K562 (cell line): ENCODE data around the gene SLBP. TPM values are rescaled to one million over a fixed set of nuclear protein-coding genes. Genes with fewer than 3 reads are reported as not detected.

Source experiments
- ATAC-seq: fragments of 200-7000 bp; cut with Tn5 transposase; 3 replicates; pipeline ENCODE4 v1.9.1; 2020; ENCODE audit warnings: moderate library complexity
- BruUV-seq: library from RNA; stranded (reverse); fragments of 400-500 nt; replicated peaks from 2 replicates; lab custom pipeline; 2021; lab: Mats Ljungman, UMichigan
- CTCF ChIA-PET: fragments of 300-600 bp; formaldehyde crosslinking; extraction: SDS; loops from one replicate; lab custom pipeline; 2021; ENCODE audit warnings: low intra/inter-chr PET ratio; lab: Yijun Ruan, JAX
- POLR2A ChIA-PET: fragments of 300-600, 350-650 bp; sonication (Branson Sonifier 250); formaldehyde crosslinking; extraction: SDS; loops from one replicate; lab custom pipeline; 2021; ENCODE audit warnings: antibody characterized with exemption, inconsistent platforms; lab: Yijun Ruan, JAX
- DNase-seq, 4 experiments: peaks; one replicate each; pipeline versions ENCODE4 v3.0.0 to v3.0.0-alpha.2; 2011 to 2018; ENCODE audit warnings: low spot score in 3 of 4, mixed read lengths in 3 of 4; ENCODE audit errors: extremely low read depth in 1 of 4
- FAIRE-seq: peaks from 2 replicates; lab custom pipeline; 2011; peaks lifted over from hg19 to GRCh38; lab: Jason Lieb, UNC
- H2AFZ ChIP-seq: 2 replicates; pipeline ENCODE4 v1.6.0; 2011; ENCODE audit warnings: low read depth, low read length, control low read depth, inconsistent platforms
- H3K27ac ChIP-seq: fragments of 200-600 bp; 3 replicates; pipeline ENCODE4 v1.8.0; 2011; ENCODE audit warnings: low read depth, mild to moderate bottlenecking, control low read depth, inconsistent platforms, low read length, moderate library complexity, mixed read lengths; ENCODE audit errors: extremely low read depth
- H3K27me3 ChIP-seq, 2 experiments: fragments of 300-600 bp in 1 of 2; 2 replicates in 1 of 2; 3 replicates in 1 of 2; pipeline versions ENCODE4 v1.6.0 to v1.8.0; 2011; ENCODE audit warnings: inconsistent platforms in 2 of 2, low read length in 2 of 2, mild to moderate bottlenecking in 1 of 2, mixed read lengths in 1 of 2, moderate library complexity in 1 of 2; ENCODE audit not compliant: control insufficient read depth in 2 of 2, insufficient read depth in 2 of 2
- H3K36me3 ChIP-seq: fragments of 300-600 bp; 3 replicates; pipeline ENCODE4 v1.8.0; 2011; ENCODE audit warnings: mild to moderate bottlenecking, low read length, inconsistent platforms; ENCODE audit not compliant: control insufficient read depth, insufficient read depth
- H3K4me1 ChIP-seq, 2 experiments: fragments of 200-600 bp in 1 of 2; replicated peaks in 1 of 2; 2 replicates in 1 of 2; 3 replicates in 1 of 2; pipeline versions ENCODE4 v1.5.1 to v1.8.0; 2011; ENCODE audit warnings: inconsistent platforms in 2 of 2, low read length in 2 of 2, mild to moderate bottlenecking in 1 of 2, mixed read lengths in 1 of 2, moderate library complexity in 1 of 2; ENCODE audit not compliant: control insufficient read depth in 2 of 2, insufficient read depth in 2 of 2
- H3K4me2 ChIP-seq: 2 replicates; pipeline ENCODE4 v1.6.1; 2011; ENCODE audit warnings: low read length, control low read depth, inconsistent platforms, mixed read lengths; ENCODE audit not compliant: insufficient read depth
- H3K4me3 ChIP-seq: fragments of 200-600 bp; sonication (generic), shearing (Covaris generic); 2 replicates; pipeline ENCODE4 v1.5.1; 2016; ENCODE audit warnings: control low read depth, inconsistent platforms
- H3K79me2 ChIP-seq: fragments of 200-600 bp; 3 replicates; pipeline ENCODE4 v1.8.0; 2011; ENCODE audit warnings: low read length, inconsistent platforms; ENCODE audit not compliant: control insufficient read depth, insufficient read depth
- H3K9ac ChIP-seq, 2 experiments: 2 replicates each; pipeline versions ENCODE4 v1.6.0 to v1.6.1; 2011; ENCODE audit warnings: low read depth in 2 of 2, low read length in 2 of 2, control low read depth in 1 of 2, inconsistent platforms in 1 of 2, mild to moderate bottlenecking in 1 of 2, mixed read lengths in 1 of 2; ENCODE audit not compliant: insufficient read depth in 1 of 2
- H3K9me1 ChIP-seq: one replicate; pipeline ENCODE4 v1.6.0; 2011; ENCODE audit warnings: inconsistent platforms, mild to moderate bottlenecking, low read length, moderate library complexity; ENCODE audit not compliant: control insufficient read depth, insufficient read depth
- H3K9me3 ChIP-seq: replicated peaks from 2 replicates; pipeline ENCODE4 v1.5.1; 2011; ENCODE audit warnings: low read depth, low read length, inconsistent platforms; ENCODE audit not compliant: control insufficient read depth, insufficient read depth
- H4K20me1 ChIP-seq: replicated peaks from 2 replicates; pipeline ENCODE4 v1.6.1; 2011; ENCODE audit warnings: low read length, inconsistent platforms, mixed read lengths; ENCODE audit not compliant: control insufficient read depth, insufficient read depth
- MECOM ChIP-seq: fragments of 250-450 bp; sonication (Bioruptor Pico); IDR thresholded peaks from 2 replicates; pipeline ENCODE4 v1.8.0; 2022; ENCODE audit warnings: inconsistent platforms
- RBFOX2 ChIP-seq: fragments of 200-400 bp; formaldehyde crosslinking; IDR thresholded peaks from 2 replicates; pipeline ENCODE4 v1.6.1; 2017; ENCODE audit warnings: low read depth, mild to moderate bottlenecking, low read length, moderate library complexity
- SUPT5H ChIP-seq: fragments of 450-650 bp; IDR thresholded peaks from 2 replicates; pipeline ENCODE4 v1.6.1; 2016
- WGBS: fragments of 100-300 bp; shearing (Covaris generic); methylation state at CpG from one replicate; pipeline ENCODE4 v1.1.6; 2016; ENCODE audit warnings: low coverage, mixed read lengths; ENCODE audit not compliant: insufficient coverage; ENCODE audit errors: missing lambda C conversion rate; 5-methylcytosine and 5-hydroxymethylcytosine counted together
- in situ Hi-C: fragments of 300-500 bp; cut with MboI; formaldehyde crosslinking; loops from 4 replicates; pipeline ENCODE4 v1.15.0; 2018; ENCODE audit warnings: inconsistent platforms, mixed read lengths
- intact Hi-C: fragments of 100-400 bp; cut with micrococcal nuclease; formaldehyde crosslinking; loops from 2 replicates; pipeline ENCODE4 v1.14.2; 2022
- polyA plus RNA-seq, 8 experiments: library from polyadenylated mRNA; depleted of rRNA in 4 of 8; stranded (reverse) in 5 of 8; unstranded in 3 of 8; fragments of >200 nt; fragmentation: Nextera tagmentation in 2 of 8; fragmentation: Illumina TruSeq in 1 of 8; extraction: Ambion mirVana in 2 of 8; extraction: Trizol in 1 of 8; gene quantifications; 2 replicates each; pipeline versions ENCODE4 v1.2.1 to v1.2.3, GENCODE V29; 2011 to 2014; ENCODE audit warnings: inconsistent platforms in 1 of 8, missing spikeins in 1 of 8
- total RNA-seq, 7 experiments: library from RNA; depleted of rRNA in 6 of 7; stranded (reverse); fragments of >200 nt in 6 of 7; fragmentation: Illumina TruSeq in 2 of 7; extraction: Trizol in 2 of 7; gene quantifications; 2 replicates each; pipeline versions ENCODE4 v1.2.1 to v1.2.3, GENCODE V29; 2011 to 2021; ENCODE audit warnings: low replicate concordance in 1 of 7
- TF ChIP-seq, protein P1 (sequence below): fragments of 450-650 bp; IDR thresholded peaks from 2 replicates; pipeline ENCODE4 v1.6.1; 2016; ENCODE audit warnings: missing biosample characterization, missing genetic modification characterization

Gene SLBP
- total and polyA plus RNA-seq, 9 of the 15 experiments (the other 6 are each of a cell fraction or from before 2014, with no cell fraction given): 49.4 to 221 (median 162) TPM

DNA sequence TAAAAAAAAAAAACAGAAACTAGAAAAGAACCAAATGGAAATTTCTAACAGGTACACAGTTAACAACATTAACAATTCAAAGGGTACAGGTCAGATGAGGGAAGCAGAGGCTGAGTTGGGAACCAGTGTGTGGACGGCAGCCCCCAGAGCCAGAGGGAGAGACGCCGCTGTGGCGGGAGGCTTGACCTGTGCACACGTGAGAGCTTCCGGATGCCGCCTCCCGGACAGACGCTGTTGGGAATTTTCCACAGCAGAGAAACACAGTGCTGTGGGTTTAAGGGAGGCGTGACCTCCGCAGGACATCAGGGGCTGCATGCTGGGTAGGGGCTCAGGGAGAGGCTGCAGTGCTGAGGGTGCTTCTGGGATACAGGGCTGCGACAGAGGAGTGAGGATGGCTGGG lies 31.4 kb upstream of the SLBP start:
- Histone ChIP-seq H3K79me2 (no peaks in the 10 kb centered on the region), H3K9me3 (no peaks in the 10 kb centered on the region), H3K27me3 (no peaks in the 10 kb centered on the region), H3K9me1 (no peaks in the 10 kb centered on the region), H3K27ac (no peak overlapping the region), H3K4me2 (no peak overlapping the region), H3K4me1 (peaks cover 0 to 54% of the 10 kb centered on the region in 2 experiments; a peak in 2 of 5 replicates), H3K36me3 (peaks cover 64% of the 10 kb centered on the region; the same call in 2 of the 3 replicates), H2AFZ (no peak overlapping the region), H4K20me1 (no peaks in the 10 kb centered on the region), H3K4me3 (no peak overlapping the region), H3K9ac (peak overlapping the region in 1 of 2 experiments; percentile 58; a peak in 1 of 4 replicates)
- FAIRE-seq (no peak), ATAC-seq (no peak), DNase-seq (no peak)
- 81% methylated on average over 12 of the region's 12 CpGs for WGBS
- TF ChIP-seq, protein P1, sequence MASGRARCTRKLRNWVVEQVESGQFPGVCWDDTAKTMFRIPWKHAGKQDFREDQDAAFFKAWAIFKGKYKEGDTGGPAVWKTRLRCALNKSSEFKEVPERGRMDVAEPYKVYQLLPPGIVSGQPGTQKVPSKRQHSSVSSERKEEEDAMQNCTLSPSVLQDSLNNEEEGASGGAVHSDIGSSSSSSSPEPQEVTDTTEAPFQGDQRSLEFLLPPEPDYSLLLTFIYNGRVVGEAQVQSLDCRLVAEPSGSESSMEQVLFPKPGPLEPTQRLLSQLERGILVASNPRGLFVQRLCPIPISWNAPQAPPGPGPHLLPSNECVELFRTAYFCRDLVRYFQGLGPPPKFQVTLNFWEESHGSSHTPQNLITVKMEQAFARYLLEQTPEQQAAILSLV (tag): no peak
- 0 out of 2 replicates have a peak, but pooled peaks have one; percentile 34 for TF ChIP-seq RBFOX2
- peak; percentile 32; the same call in 1 of the 2 replicates for TF ChIP-seq SUPT5H
- CTCF ChIA-PET: interaction anchor here (0.6 kb wide), 1 partner anchor 167 kb away, joined by 4 read pairs; no protein-coding TSS in a partner anchor
- intact Hi-C loops (no loop called here), in situ Hi-C loops (loop anchor here (5.0 kb wide), 2 partner anchors 69 to 149 kb away; no protein-coding TSS in a partner anchor)
- POLR2A ChIA-PET: no interaction called here
- TSS peak; percentile 24 for BruUV-seq

DNA sequence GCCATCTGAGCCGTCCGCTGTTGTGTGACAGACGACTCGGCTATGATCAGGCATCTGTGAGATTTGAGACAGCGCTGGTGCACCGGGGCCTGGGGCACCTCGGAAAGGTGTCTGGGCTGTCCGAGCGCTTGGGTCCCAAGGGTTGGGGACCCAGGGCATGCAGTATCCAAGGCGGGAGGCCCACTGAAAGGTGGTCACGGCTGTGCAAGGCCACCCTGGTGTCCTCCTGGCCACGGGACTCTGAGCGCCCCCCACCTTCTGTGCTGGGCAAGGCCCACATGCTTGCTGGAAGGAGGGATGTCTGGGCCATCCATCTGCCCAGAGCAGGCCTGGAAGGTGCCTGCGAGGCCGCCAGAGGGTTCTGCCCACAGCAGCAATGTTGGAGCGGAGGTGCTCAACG lies 29.1 kb upstream of the SLBP start:
- no TSS peak for BruUV-seq
- no peak for FAIRE-seq
- CTCF ChIA-PET: interaction anchor here (0.5 kb wide), 1 partner anchor 63 kb away, joined by 3 read pairs; no protein-coding TSS in a partner anchor
- in situ Hi-C loops: loop anchor here (5.0 kb wide), 2 partner anchors 71 to 151 kb away; no protein-coding TSS in a partner anchor
- 89% methylated on average over 11 of the region's 17 CpGs for WGBS
- no peak for DNase-seq
- no peak for ATAC-seq
- Histone ChIP-seq H3K4me1 (peaks cover 0 to 33% of the 10 kb centered on the region in 2 experiments; a peak in 2 of 5 replicates), H3K9me3 (peaks cover 7% of the 10 kb centered on the region), H3K79me2 (no peaks in the 10 kb centered on the region), H4K20me1 (no peaks in the 10 kb centered on the region), H3K4me3 (no peak overlapping the region), H3K4me2 (no peak overlapping the region), H3K36me3 (peaks cover 87% of the 10 kb centered on the region), H3K27ac (no peak overlapping the region), H3K9me1 (no peaks in the 10 kb centered on the region), H2AFZ (no peak overlapping the region), H3K9ac (peak overlapping the region in 1 of 2 experiments; percentile 27; a peak in 1 of 4 replicates), H3K27me3 (no peaks in the 10 kb centered on the region)
- intact Hi-C loops: no loop called here
- POLR2A ChIA-PET: interaction anchor here (0.6 to 2.7 kb wide), 4 partner anchors 11 to 200 kb away, joined by 3 to 11 read pairs (median 4); no protein-coding TSS in a partner anchor
- TF ChIP-seq MECOM: no peak
